HG02970 (cell line): Measurements from ENCODE around the gene AGTPBP1.
"Not testable (repeated sequence)": the region's sequence is repeated elsewhere in the genome, so short reads cannot be mapped to it uniquely, and the experiment has no call there.

Experiments used
- ATAC-seq: cut with Tn5 transposase; IDR thresholded peaks from one replicate; pipeline ENCODE4 v1.9.1; 2021; ENCODE audit warnings: mild to moderate bottlenecking, moderate library complexity, moderate number of reproducible peaks; ENCODE audit not compliant: unreplicated experiment, low FRiP score

Gene AGTPBP1

DNA sequence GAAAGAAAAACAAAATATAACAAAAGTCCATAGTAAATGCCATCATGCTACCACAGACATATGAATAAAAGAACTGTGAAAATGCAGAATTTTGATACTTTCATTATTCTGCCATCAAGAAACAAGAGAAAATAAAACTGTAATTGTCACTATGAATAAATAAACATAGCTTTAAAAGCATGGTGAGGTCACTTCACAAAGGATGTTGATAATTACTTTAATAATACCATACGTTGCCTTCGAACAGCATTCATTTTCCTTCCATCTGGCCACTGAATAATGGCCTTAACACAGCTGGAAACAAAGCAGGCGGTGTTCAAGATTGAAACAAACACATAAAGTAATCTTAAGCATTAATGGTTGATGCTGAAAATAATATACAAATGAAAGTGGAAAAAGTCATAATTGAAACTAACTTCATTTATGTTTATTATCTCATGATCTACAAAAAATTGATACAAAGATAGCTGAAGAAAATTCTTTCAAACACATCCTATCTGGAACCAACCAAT lies 102.0 kb downstream of the AGTPBP1 start:
- no peak for ATAC-seq

DNA sequence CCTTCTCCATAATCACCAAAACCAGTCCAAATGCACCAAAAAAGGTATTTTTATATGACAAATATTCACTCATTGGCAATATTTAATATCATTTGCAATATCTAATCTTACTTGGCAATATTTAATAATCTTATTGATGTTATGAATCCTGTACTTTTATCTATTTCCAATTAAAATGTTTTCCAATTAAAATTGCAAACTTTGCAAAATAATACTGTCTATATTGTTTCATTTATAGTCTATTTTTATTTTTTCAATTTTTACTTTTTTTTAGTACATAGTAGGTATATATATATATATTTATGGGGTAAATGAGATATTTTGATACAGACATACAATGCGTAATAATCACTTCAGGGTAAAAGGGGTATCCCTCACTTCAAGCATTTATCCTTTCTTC lies 109.9 kb downstream of the AGTPBP1 start:
- ATAC-seq = no peak

DNA sequence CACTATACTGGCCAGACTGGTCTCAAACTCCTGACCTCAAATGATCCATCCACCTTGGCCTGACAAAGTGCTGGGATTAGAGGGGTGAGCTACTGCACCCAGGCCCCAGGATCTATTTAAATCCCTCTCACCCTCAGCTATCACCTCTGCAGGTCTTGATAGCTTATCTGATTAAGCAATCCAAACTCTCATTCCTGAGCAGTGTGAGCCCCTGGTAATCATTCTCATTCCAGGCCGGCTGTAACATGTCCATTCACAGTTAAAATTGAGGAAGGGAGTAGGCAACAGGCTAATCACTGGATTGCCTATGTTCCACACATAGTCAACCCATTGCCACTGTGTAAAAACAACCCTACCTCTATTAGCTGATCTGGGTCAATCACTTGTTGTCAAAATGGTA lies 111.1 kb downstream of the AGTPBP1 start:
- no peak for ATAC-seq

DNA sequence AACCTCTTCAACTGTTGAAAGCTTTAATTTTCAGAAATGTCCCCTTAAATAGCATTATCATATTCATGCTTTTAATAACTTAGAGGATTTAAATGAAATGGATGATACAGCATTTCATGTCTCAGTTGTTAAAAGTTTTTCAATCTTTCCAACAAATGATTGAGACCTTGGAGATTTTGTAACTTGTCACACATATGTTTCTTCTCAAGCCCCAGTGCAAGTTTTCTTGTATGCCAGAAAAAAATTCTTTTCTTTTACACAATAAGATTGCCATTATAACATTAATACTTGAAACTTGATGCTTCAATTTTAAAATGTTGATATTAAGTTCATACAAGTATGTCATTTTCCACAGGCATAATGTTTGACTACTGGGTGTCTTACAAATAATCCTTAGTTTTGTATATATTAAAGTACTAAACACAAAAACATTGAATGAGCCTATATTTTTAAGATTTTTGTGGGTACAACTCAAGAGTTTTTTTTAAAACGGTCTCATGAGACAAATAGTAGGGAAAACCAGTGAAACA lies 124.5 kb downstream of the AGTPBP1 start:
- no peak for ATAC-seq

DNA sequence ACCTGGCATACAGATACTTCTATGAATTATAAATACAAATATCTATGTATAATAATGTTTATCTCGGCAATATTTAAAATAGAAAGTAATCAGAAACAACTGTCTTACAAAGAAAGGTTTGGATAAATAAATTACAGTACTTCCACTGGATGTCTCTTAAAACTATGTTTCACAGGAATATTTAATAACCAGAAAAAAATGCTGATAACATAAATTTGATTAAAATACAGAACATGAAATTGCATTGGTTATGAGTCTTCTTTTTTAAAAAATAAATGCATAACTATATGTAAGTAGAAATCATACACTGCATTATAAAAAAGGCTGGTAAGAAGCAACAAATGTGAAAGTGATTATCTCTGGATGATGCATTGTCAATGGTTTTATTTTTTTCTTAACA lies 126.0 kb downstream of the AGTPBP1 start:
- no peak for ATAC-seq

DNA sequence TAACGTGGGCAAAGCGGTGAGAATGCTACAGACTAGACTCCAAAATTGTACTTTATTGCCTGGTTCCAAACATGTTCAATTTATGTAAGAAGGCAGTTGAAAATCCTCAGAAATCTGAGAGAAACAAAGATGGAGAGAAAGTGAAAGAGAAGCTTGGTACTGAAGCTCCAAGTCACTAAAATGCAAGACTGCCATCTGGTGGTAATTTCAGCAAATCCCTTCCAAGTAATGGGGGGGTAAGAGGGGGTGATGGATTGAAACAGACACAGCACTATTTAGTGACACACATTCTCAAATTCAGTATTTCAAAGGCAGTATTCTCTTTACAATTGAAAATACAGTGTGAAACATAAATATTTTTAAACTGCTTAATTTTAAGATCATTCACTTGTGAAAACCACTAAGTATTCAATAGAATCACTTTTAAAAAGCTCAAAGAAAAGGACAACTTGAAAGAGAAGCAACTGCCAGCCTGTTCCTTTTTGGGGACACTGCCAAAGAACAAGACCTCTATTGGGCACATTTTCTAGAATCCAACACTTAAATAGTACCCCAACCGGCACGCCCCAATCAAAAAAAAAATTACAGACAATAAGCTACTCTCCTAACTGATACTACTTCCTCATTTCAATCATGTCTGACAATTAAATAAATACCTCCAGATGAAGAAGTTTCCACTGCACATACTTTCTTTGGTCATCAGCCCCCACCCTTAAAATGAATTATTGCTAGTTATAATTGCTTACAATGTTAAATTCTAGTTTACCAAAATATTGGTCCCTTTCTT lies 131.5 kb downstream of the AGTPBP1 start:
- no peak for ATAC-seq

DNA sequence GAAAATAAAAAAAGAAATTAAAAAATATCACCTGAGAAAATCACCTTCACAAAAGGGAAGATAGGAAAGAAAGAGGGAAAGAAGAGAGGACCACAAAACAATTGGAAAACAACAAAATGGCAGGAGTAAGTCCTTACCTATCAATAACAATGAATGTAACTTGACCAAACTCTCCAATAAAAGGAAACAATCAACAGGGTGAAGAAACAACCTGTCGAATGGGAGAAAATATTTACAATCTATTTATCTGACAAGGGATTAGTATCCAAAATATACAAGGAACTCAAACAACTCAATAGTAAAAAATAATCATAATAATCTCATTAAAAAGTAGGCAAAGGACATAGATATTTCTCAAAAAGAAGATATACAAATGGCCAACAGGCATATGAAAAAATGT lies 135.8 kb downstream of the AGTPBP1 start:
- ATAC-seq = no peak

DNA sequence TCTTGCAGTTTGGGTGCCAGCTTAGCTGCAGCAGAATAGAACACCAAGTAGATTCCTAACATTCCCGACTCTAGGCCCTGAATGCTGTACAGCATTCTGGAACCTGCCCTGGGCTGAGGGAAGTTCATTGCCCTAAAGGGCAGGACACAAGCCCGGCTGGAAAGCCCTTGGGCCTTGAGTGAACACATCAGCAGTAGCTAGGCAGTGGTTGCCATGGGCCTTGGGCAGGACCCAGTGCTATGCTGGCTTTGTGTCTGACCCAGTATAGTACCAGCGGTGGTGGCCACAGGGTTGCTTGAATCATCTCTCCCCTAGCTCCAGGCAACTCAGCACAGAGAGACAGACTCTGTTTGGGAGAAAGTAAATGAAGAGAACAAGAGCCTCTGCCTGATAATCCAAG lies 137.8 kb downstream of the AGTPBP1 start:
- ATAC-seq = no peak

DNA sequence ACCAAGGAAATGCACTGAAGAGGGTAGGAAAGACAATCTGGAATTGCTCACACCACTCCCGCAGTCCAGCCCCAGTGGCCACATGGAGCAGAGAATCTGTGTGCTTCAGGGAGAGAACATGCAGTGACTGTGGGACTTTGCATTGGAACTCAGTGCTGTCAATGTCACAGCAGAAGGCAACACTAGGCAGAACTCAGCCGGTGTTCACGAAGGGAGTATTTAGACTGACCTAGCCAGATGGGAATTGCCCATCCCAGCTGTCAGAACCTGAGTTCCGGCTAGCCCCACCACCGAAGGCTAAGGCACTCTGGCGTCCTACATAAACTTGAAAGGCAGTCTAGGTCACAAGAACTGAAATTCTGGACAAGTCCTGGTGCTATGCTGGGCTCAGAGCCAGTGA lies 139.0 kb downstream of the AGTPBP1 start:
- ATAC-seq = no peak

DNA sequence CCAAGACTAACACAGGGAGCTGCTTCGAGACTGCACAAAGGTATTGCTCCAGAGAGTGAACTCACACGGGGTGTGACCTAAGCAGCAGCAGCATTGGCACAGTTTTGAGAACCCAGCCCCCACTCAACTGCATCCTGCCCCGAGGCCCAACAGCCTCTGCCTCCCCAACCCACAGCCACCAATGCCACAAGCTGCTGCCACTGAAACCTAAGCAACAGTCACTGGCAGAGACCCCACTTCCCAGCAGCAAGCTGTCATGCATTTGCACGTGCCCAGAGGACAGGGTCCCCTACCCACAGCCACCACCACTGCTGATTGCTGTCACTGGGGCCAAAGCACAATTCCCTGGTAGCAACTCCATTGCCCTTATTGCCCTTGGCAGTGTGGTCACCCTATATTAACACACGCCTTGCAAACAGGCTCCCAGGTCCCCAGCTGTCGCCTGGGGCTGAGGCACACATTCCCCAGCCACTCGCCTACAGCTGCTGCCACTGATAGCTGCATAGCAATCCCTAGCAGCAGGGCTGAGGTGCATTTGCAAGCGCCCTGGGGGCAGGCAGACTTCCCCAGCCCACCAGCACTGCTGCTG lies 141.0 kb downstream of the AGTPBP1 start:
- no peak for ATAC-seq

DNA sequence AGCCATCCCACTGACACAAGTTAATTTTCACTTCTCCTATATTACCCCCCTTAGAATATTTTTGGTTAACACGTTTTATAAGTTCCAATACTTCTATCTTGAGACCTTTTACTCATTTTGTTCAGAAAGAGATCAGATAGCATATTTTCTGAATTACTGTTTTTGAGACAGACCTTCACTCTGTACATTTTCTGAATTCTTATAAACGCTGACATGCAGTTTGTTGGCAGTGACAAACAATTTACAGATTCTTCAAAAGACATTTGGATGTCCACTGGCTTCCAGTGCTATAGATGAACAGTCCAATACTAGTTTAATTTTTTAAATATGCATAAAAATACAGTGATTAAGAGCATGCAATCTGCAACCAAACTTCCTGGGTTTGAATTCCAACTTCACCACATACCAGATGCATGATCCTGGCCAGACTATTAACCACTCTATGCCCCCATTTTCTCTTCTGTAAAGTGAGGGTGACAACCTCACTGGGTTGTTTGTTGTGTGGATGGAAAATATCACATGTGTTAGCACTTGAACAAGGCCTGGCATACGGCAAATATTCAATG lies 142.1 kb downstream of the AGTPBP1 start:
- no peak for ATAC-seq

DNA sequence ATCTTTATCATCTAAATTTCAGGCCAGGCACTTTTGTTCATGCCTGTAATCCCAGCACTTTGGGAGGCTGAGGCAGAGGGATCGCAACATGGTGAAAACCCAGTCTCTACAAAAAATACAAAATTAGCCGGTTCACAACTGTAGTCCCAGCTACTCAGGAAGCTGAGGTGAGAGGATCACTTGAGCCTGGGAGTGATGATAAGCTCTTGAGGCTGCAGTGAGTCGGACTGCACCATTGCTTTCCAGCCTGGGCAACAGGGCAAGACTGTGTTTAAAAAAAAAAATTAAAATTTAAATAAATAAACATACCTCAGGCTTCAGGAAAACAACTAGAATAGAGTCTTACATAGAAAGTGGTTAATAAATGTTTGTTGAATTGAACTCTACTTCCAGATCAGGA lies 147.4 kb downstream of the AGTPBP1 start:
- no peak for ATAC-seq

DNA sequence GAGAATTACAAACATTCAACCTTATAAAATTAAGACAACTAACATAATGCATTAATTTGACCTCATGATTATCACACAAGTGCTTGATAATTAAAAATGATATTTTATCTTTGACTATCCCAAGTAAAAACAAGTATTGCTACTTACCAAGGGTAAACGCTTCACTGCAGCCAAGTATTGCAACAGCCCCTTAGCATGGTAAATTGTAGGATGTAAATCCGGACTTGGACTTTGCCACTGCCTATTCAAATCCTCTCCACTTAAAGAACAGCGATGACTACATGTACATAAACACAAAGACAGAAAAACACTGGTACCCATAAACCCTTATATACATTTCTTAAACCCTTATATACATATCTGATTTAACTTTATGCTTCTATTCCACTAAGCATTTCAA lies 155.1 kb downstream of the AGTPBP1 start:
- ATAC-seq = no peak

DNA sequence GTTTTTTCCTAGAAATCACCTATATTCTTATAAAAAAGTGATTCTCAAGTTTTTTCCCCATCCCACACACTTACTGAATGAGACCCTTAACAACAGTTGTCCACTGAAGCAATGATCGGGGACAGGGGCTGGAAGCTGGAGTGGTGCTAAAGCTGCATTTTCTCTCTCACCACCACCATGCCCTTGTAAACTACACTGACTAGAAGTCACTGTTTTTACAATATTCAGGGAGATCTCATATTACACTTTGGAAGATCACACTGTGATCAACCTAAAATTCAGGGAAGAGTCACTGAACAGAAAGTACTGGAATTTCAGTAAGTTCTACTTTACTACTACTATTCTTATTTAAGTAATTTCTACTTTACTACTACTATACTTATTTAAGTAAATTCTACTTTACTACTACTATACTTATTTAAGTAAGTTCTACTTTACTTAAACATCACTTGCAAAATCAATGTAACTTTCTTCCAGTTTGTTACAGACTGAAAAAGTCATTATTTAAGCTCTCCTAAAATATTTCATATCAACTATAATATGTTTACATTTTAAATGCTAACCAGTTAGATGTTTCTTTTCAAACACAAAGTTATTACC lies 164.3 kb downstream of the AGTPBP1 start:
- no peak for ATAC-seq

DNA sequence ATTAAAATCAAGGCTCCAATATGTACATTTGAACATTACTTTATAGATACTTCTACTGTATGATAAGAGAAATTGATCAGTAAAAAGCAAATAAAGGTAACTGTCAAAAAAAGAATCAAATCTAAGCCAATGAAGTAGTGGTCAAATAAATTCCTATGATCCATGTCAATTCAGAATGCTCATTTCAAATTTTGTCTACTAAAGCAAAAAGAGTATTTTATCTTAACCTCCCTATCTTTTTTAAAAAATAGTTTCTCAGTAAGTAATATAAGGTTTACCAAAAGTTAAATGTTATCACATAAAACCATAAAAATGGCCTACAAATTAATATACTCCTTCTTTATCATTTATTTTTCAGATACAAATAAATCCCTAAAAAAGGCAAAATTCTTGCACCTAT lies 165.9 kb downstream of the AGTPBP1 start:
- no peak for ATAC-seq

DNA sequence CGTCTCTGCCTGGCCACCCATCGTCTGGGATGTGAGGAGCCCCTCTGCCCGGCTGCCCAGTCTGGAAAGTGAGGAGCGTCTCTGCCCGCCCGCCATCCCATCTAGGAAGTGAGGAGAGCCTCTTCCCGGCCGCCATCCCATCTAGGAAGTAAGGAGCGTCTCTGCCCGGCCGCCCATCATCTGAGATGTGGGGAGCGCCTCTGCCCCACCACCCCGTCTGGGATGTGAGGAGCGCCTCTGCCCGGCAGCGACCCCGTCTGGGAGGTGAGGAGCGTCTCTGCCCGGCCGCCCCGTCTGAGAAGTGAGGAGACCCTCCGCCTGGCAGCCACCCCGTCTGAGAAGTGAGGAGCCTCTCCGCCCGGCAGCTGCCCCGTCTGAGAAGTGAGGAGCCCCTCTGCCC lies 168.2 kb downstream of the AGTPBP1 start:
- not testable (repeated sequence) for ATAC-seq

DNA sequence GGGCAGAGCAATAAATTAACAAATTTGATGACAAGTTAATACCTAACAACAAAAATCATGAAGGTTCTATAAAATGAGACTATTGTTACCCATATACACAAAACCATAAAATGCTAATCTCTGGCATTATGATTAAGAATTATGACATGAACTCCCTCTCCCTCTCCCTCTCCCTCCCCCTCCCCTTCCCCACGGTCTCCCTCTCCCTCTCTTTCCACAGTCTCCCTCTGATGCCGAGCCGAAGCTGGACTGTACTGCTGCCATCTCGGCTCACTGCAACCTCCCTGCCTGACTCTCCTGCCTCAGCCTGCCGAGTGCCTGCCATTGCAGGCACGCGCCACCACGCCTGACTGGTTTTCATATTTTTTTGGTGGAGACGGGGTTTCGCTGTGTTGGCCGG lies 168.8 kb downstream of the AGTPBP1 start:
- not testable (repeated sequence) for ATAC-seq

DNA sequence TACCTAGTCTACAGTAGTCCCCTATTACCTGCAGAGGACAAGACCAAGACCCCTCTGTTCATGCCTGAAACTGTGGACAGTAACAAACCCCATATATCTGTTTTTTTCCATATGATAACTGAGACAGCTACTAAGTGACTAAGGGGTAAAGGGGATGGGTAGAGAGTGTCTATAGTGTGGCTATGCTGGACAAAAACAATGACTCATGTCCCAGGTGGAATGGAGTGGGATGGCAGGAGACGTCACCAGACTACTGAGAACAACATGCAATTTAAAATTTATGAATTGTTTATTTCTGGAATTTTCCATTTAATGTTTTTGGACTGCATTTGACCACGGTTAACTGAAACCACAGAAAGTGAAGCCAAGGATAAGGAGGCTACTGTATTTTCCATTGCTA lies 171.8 kb downstream of the AGTPBP1 start:
- ATAC-seq = no peak

DNA sequence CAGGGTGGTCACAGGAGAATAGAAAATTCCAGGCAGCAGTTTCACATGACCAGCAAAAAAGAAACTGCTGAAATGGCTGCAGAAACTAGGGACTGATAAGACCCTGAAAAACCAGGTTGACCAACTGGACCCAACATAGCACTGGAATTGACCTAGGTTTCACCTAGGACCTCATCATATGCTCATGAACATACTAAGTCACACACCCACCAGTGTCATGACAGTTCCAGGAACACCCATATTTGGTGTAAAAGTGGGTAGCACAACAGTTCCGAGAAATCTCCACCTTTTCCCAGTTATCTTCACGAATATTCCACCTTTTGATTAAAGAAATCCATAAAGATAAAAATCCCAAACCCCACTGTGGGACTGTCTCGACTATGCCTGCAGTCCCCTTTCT lies 182.2 kb downstream of the AGTPBP1 start:
- ATAC-seq = no peak

DNA sequence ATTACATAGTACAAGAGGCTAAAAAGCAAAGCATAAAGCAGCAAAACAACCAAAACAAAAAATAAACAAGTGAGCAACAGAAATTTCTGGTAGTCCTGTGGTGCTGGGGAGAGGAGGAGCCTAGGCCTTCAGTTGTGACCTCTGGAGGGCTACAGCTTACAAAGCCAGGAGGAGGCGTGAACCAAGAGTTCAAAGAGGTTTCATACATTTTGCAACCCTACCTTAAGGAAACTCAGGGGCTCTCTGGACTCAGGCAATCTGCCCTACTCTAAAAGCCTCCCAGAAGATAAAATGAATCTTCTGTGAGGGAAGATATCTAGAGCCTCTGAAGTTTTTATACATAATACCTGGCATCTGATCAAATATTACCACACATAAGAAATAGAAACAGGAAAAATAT lies 187.4 kb downstream of the AGTPBP1 start:
- ATAC-seq = no peak

DNA sequence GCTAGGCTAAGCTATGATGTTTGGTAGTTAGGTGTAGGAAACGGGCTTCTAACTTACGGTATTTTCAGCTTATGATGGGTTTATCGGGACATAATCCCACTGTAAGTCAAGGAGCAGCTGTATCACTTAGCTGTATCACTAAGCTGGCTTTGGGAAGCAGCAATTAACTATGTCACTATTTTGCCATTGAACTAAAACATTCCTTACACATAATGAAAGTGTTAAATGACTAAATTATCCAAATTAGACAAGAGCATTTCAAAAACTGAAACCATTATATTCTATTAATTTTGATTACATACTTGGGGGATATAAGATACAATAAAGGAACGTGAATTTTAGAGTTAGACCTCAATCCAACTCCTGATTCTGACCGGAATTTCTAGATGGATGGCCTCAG lies 188.3 kb downstream of the AGTPBP1 start:
- ATAC-seq = no peak
